Measurements from ENCODE around the gene DTD2.

The DTD2 gene

GRCh38 chr14:31403707-31404106 lies 53.6 kb downstream of the DTD2 start:
- no peak for DNase-seq

GRCh38 chr14:31402764-31403439 lies 54.4 kb downstream of the DTD2 start:
- no peak for DNase-seq

GRCh38 chr14:31401369-31401932 lies 55.9 kb downstream of the DTD2 start:
- no peak for DNase-seq

- no peak for DNase-seq
Measured at GRCh38 chr14:31400031-31400638, 57.2 kb downstream of the DTD2 start.

All from NCI-H524 treated with DMSO at 0.1 percent for 48 hours (cell line).